K562 (cell line): ENCODE data around the gene RPS6KA4.

ENCODE experiments used
- CTCF ChIP-seq, 3 experiments: IDR thresholded peaks in 2 of 3; conservative IDR thresholded peaks in 1 of 3; 2 replicates each; pipeline ENCODE4 v1.5.1; 2011 to 2012; ENCODE audit warnings: low read length in 3 of 3, mild to moderate bottlenecking in 3 of 3, control low read depth in 2 of 3, improper control_type of control experiment in 1 of 3, inconsistent platforms in 1 of 3, low read depth in 1 of 3, mixed read lengths in 1 of 3, moderate library complexity in 1 of 3; ENCODE audit not compliant: insufficient read depth in 2 of 3
- U2AF2 ChIP-seq: fragments of 200-400 bp; formaldehyde crosslinking; optimal IDR thresholded peaks from 2 replicates; pipeline ENCODE3; 2017; ENCODE audit warnings: low read depth, mild to moderate bottlenecking, low read length
- ZBTB33 ChIP-seq: sonication (generic); formaldehyde crosslinking; IDR thresholded peaks from 2 replicates; pipeline ENCODE4 v1.8.1; 2023; ENCODE audit warnings: mild to moderate bottlenecking, missing genetic modification reagents
- ZFX ChIP-seq: sonication (generic); formaldehyde crosslinking; IDR thresholded peaks from 2 replicates; pipeline ENCODE4 v1.8.0; 2022; ENCODE audit warnings: mild to moderate bottlenecking, missing genetic modification reagents, moderate library complexity

GRCh38 chr11:64353715-64354506 lies 5.1 kb upstream of the RPS6KA4 start:
- TF ChIP-seq ZBTB33 (CRISPR knock-in tag) (no peak), U2AF2 (no peak), CTCF (IDR thresholded peaks at IDR 0.05 in 2 of 3, conservative IDR thresholded peaks at IDR 0.05 in 1 of 3; ENCODE audit: insufficient read depth in 2 of 3, low read depth in 1 of 3, low read length in 3 of 3) (no peak), ZFX (no peak)
